GM11168 (cell line): ENCODE data around the gene DACT1.

Experiments
- in situ Hi-C: fragments of 300-500 bp; cut with MboI; formaldehyde crosslinking; loops from one replicate; pipeline ENCODE4 v1.12.0; 2022; ENCODE audit warnings: low sequenced_read_pairs; ENCODE audit not compliant: unreplicated experiment

Gene DACT1

DNA sequence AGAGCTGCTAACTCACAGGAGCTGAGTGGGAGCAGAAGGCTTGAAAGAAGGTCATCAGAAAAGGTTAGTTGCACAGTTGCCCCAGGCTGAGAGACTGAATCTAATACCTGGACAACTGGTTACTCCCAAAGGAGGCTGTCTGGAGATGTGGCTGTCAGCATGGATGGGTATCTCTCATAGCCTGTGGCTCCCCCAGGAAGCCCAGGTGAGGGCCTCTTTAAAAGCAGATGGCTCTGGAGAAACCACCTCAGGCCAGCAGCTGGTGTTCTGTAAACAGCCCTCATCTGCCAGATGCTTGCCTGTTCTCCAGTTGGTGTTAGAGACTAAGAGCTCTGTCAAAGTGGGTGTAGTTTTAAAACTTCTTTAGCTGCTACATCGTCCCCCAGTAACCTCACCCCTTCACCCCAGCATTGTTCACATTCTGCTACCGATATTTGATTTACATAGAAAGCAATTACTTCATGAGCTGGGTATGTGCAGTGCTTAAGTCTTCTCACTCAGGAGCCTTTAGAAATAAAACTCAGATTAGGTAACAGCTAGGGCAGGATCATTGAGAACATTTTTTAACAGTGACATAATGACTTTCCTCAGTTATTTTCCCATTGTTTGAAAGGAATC lies 25.8 kb downstream of the DACT1 start:
- in situ Hi-C loops: no loop called here

- in situ Hi-C loops: no loop called here
Observed at GRCh38 chr14:58665773-58666500, 28.2 kb downstream of the DACT1 start.

- in situ Hi-C loops: no loop called here
Observed at GRCh38 chr14:58666737-58667136, 29.0 kb downstream of the DACT1 start.

- in situ Hi-C loops: no loop called here
Observed at GRCh38 chr14:58667900-58668299, 30.1 kb downstream of the DACT1 start.

DNA sequence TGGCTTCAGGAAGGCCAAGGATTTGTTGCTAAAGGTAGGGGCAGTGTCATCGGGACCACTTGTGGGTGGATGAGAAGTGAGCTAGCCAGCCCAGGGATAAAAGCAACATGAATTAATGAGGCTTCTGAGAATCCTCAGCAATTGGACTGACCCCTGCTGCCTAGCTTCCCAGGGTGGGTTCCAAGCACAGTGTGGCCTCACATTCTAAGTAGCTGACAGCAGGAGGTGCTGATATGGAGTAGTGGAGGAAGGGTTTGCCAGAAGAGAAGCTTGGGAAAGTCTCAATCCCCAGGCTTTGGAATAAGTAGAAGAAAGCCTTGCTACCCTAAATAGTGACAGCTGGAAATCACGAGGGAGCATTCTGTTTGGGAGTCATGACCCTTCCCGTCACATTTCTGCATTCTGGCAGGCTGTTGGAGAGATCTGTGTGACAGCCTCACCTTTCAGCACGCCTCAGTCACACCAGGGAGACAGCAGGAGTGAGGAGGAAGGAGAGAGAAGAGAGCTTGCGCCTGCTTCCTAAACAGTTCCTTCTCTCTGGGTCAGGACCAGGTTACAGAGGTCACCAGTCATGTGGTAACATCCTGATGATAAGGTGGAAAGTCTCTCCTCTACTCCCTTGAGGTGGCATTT lies 31.2 kb downstream of the DACT1 start:
- in situ Hi-C loops: no loop called here

GRCh38 chr14:58669556-58670200 lies 31.9 kb downstream of the DACT1 start:
- in situ Hi-C loops: no loop called here

DNA sequence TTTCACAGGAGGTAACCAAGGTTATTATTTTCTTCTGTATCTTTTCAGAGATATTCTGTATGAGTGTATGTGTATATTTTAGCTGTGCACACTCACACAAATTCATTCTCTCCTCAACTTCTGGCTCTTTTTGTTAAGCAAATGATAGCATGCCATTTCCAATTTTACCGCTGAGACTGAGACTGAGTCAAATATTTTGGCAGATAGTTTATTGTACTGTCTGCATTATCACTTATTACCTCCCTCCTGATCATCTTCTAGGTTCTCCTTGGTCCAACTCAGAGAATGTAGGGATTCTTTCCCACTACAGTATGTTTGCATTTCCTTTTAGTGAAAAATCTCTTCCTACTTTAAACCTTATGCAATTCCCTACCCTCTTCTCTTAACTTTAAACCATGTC lies 33.3 kb downstream of the DACT1 start:
- in situ Hi-C loops: no loop called here

DNA sequence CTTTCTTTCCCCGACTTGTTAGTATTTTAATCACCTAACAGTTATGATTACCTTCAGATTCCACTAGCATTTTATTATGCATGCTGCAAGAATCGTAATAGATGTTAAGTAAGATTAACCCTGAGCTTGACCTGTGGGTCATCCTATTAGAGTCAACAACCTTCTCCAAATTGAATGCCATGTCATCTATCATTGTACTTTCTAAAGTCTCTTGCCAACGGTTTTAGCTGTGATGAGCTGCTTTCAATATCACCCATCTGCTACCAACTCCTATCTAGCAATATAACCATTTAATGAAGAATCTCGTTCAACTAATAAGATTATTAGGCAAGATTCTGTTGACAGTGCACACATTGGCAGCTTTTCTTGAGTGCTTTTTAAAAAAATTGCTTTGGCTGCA lies 33.7 kb downstream of the DACT1 start:
- in situ Hi-C loops: no loop called here

DNA sequence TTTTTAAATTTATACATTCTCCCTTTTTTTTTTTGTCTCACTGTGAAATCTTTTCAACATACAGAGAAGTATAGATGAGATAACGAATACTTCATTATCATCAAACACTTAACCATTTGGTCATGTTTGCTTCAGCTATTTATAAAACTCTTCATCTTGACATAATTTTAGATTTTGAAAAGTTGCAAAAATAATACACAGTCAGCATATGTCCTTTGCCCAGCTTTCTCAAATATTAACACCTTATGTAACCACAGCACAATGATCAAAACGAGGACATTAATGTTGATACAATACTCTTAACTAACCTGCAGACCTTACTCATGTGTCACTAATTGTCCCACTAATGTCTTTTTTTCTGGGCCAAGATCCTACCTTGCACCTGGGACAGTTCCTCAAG lies 36.0 kb downstream of the DACT1 start:
- in situ Hi-C loops: no loop called here

DNA sequence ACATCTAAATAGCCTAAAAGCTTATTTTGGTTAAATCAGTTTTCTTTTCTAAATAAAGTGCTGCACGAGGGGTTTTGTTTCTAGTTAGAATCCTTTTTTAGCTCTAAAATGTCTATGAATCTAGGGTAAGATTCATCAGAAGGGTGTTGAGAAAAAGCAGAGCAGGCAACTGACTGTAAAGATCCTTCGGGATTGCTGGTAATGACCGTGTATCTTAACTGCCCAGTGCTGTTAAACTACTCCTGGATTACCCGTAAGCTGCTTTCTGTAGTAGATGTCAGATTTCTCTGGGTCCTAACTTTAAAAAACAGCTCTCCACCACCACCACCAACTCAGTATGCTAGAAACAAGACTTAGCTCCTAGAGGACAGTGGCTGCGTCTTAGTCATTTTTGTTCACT lies 39.2 kb downstream of the DACT1 start:
- in situ Hi-C loops: no loop called here

DNA sequence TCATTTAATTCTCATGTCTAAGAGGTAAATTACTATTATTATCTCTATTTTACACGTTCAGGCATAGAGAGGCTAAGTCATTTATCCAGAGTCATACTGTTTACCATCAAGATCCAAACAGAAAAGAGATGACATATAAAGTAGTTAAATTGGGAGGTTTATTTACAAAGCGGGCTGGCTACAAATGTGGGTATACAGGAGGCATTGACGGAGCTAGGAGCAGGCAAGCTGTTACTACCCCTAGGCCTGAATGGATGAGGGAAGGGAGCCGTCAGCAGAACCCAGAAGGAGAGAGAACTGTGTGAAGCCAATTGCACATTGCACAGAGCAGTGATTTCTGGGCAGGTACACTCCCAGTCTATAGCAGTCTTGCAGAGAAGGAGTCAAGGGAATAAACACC lies 39.8 kb downstream of the DACT1 start:
- in situ Hi-C loops: no loop called here

- in situ Hi-C loops: no loop called here
Observed at GRCh38 chr14:58677996-58678395, 40.2 kb downstream of the DACT1 start.

GRCh38 chr14:58680698-58681097 lies 42.9 kb downstream of the DACT1 start:
- in situ Hi-C loops: no loop called here

- in situ Hi-C loops: no loop called here
Observed at GRCh38 chr14:58687232-58687795, 49.6 kb downstream of the DACT1 start.

DNA sequence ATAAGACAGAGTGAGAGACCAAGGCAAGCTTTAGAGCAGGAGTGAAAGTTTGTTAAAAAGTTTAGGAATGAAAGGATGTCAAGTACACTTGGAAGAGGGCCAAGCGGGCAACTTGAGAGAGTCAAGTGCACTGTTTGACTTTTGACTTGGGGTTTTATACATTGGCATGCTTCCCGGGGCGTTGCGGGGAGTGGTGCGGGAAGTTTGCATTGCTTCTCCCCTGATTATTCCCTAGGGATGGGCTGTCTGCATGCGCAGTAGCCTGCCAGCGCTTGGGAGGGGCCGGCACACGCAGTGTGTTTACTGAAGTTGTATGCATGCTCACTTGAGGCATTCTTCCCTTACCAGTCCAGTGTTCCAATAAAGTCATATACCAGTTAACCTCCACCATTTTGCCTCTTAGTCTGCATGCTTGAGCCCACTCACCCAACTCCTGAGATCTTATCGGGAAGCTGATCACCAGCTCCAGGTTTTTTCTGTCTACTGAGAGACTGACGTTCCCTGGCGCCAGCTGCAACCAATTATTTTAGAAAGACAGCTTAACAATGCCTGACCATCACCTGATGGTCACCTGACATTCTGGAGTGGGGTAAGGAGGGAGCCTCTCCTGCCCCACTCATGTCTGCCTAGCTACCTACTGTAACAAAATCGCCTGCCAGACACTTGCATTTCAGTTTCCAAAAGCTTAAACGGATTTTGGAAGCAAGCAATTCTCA lies 53.2 kb downstream of the DACT1 start:
- in situ Hi-C loops: no loop called here

DNA sequence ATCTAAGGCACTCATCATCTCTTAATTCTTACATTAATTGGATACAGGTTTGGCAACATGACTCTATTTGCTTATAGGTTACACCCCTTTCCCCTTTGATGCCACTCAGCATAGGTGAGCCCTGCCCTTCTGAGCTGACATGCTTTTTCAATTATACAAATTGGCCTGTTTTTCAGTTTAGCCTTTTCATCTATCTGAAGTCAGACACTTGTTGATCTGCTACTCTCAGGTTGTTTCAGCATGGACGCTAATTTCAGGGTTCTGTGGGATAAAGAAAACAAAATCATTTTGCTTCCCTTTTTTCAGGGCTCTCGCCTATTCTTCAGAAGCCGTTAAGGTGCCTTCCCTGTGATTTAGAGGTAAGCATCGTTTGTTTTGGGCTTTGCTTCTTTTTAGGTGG lies 55.3 kb downstream of the DACT1 start:
- in situ Hi-C loops: no loop called here

- in situ Hi-C loops: no loop called here
Observed at GRCh38 chr14:58695514-58695913, 57.8 kb downstream of the DACT1 start.

- in situ Hi-C loops: no loop called here
Observed at GRCh38 chr14:58697266-58697929, 59.6 kb downstream of the DACT1 start.
